ENCODE data around the gene OPN1SW. TPM values are rescaled to one million over a fixed set of nuclear protein-coding genes. Genes with fewer than 3 reads are reported as not detected.

OPN1SW gene
- total RNA-seq, 4 donors from 2014 or later: not detected

- no peaks in the 10 kb centered on the region for H3K9me3 ChIP-seq
- H3K4me1 ChIP-seq: peaks cover 13 to 56% (median 26%) of the 10 kb centered on the region in 3 donors
- no peak overlapping the region for H3K4me3 ChIP-seq
- DNase-seq: no peak
- H3K27ac ChIP-seq: peak overlapping the region in 2 of 4 donors; percentile 56 to 66
- no peak for TF ChIP-seq POLR2A (IDR thresholded peaks at IDR 0.05)
- no peaks in the 10 kb centered on the region for H3K36me3 ChIP-seq
- 35 to 52% methylated on average over 4 of the region's 4 CpGs for WGBS, 2 donors
- no peaks in the 10 kb centered on the region for H3K27me3 ChIP-seq
- intact Hi-C loops (cut with DNase I): no loop called here
Measured at GRCh38 chr7:128742206-128742605, 33.4 kb downstream of the OPN1SW start.

- intact Hi-C loops (cut with DNase I): no loop called here
- TF ChIP-seq POLR2A (IDR thresholded peaks at IDR 0.05): no peak
- no peak for TF ChIP-seq CTCF (IDR thresholded peaks at IDR 0.05)
- peaks cover 13 to 56% (median 26%) of the 10 kb centered on the region in 3 donors for H3K4me1 ChIP-seq
- no peaks in the 10 kb centered on the region for H3K27me3 ChIP-seq
- WGBS, 2 donors: 53 to 65% methylated on average over 3 of the region's 3 CpGs
- H3K36me3 ChIP-seq: no peaks in the 10 kb centered on the region
- H3K27ac ChIP-seq: peak overlapping the region in 3 of 4 donors; percentile 72 to 96 (median 91)
- no peak overlapping the region for H3K4me3 ChIP-seq
- no peaks in the 10 kb centered on the region for H3K9me3 ChIP-seq
- DNase-seq: no peak
Measured at GRCh38 chr7:128741491-128741890, 34.1 kb downstream of the OPN1SW start.

- H3K9me3 ChIP-seq: no peaks in the 10 kb centered on the region
- 37 to 43% methylated on average over 3 of the region's 3 CpGs for WGBS, 2 donors
- no peak for DNase-seq
- TF ChIP-seq POLR2A (IDR thresholded peaks at IDR 0.05): no peak
- no peak for TF ChIP-seq CTCF (IDR thresholded peaks at IDR 0.05)
- peak overlapping the region in 1 of 4 donors; percentile 99 for H3K4me3 ChIP-seq
- intact Hi-C loops (cut with DNase I): no loop called here
- peaks cover 13 to 56% (median 26%) of the 10 kb centered on the region in 3 donors for H3K4me1 ChIP-seq
- H3K27me3 ChIP-seq: no peaks in the 10 kb centered on the region
- H3K27ac ChIP-seq: peak overlapping the region in 3 of 4 donors; percentile 72 to 96 (median 91)
- no peaks in the 10 kb centered on the region for H3K36me3 ChIP-seq
Measured at GRCh38 chr7:128740996-128741395, 34.6 kb downstream of the OPN1SW start.

GRCh38 chr7:128739990-128740682 is 35.5 kb downstream of the OPN1SW start:
- no peaks in the 10 kb centered on the region for H3K9me3 ChIP-seq
- no peak for DNase-seq
- H3K4me1 ChIP-seq: peaks cover 13 to 56% (median 23%) of the 10 kb centered on the region in 3 donors
- H3K27me3 ChIP-seq: no peaks in the 10 kb centered on the region
- intact Hi-C loops (cut with DNase I): no loop called here
- H3K27ac ChIP-seq: peak overlapping the region; percentile 82 to 99 (median 94)
- no peaks in the 10 kb centered on the region for H3K36me3 ChIP-seq
- TF ChIP-seq POLR2A (IDR thresholded peaks at IDR 0.05): no peak
- no peak for TF ChIP-seq CTCF (IDR thresholded peaks at IDR 0.05)
- H3K4me3 ChIP-seq: peak overlapping the region; percentile 73 to 100 (median 90)
- WGBS, 2 donors: 2 to 10% methylated on average over 13 of the region's 13 CpGs

- H3K36me3 ChIP-seq: no peaks in the 10 kb centered on the region
- no peaks in the 10 kb centered on the region for H3K9me3 ChIP-seq
- H3K27me3 ChIP-seq: no peaks in the 10 kb centered on the region
- H3K4me3 ChIP-seq: peak within 1 kb of the TSS; percentile 73 to 100 (median 90)
- intact Hi-C loops (cut with DNase I): no loop called here
- H3K27ac ChIP-seq: peak within 1 kb of the TSS; percentile 82 to 99 (median 94)
- 0 to 3% methylated on average over 6 to 37 of the region's 74 CpGs for WGBS, 2 donors
- H3K4me1 ChIP-seq: peaks cover 13 to 56% (median 23%) of the 10 kb centered on the region in 3 donors
- TF ChIP-seq CTCF (IDR thresholded peaks at IDR 0.05): no peak
- peak in 3 of 4 donors; percentile 64 to 92 (median 82) for TF ChIP-seq POLR2A (IDR thresholded peaks at IDR 0.05)
- peak; percentile 81 for DNase-seq
Measured at GRCh38 chr7:128739048-128739962, 36.3 kb downstream of the OPN1SW start, which contains the start of gene CALU. Gene CALU, plus strand, starts transcription at chr7:128739359. Its CDS starts 9,225 bp downstream, at chr7:128748584.

Measured in esophagus squamous epithelium (tissue), 5 donors.